KMS-11 (cell line): ENCODE results near the gene HOMER2.

Experiments
- H2AFZ ChIP-seq: fragments of 200-600 bp; sonication (generic); 2 replicates; pipeline ENCODE4 v1.6.1; 2016; ENCODE audit warnings: antibody characterized with exemption, mixed run types, low read depth
- H3K27ac ChIP-seq: fragments of 200-600 bp; sonication (generic); 2 replicates; pipeline ENCODE4 v1.6.1; 2016; ENCODE audit warnings: mild to moderate bottlenecking, mixed run types
- H3K27me3 ChIP-seq: fragments of 200-600 bp; sonication (generic); 2 replicates; pipeline ENCODE4 v1.6.1; 2017; ENCODE audit warnings: mild to moderate bottlenecking, low read depth, mixed run types, moderate library complexity; ENCODE audit not compliant: insufficient read depth
- H3K36me3 ChIP-seq: fragments of 200-600 bp; sonication (generic); 2 replicates; pipeline ENCODE4 v1.6.1; 2017; ENCODE audit warnings: mild to moderate bottlenecking, mixed run types; ENCODE audit not compliant: insufficient read depth
- H3K4me1 ChIP-seq: fragments of 200-600 bp; sonication (generic); 2 replicates; pipeline ENCODE4 v1.6.1; 2016; ENCODE audit warnings: mild to moderate bottlenecking, low read depth, mixed run types; ENCODE audit not compliant: poor library complexity, severe bottlenecking
- H3K4me2 ChIP-seq: fragments of 200-600 bp; sonication (generic); 2 replicates; pipeline ENCODE4 v1.7.0; 2016; ENCODE audit warnings: mild to moderate bottlenecking, mixed run types
- H3K4me3 ChIP-seq: fragments of 200-600 bp; sonication (generic); IDR thresholded peaks from 2 replicates; pipeline ENCODE4 v1.6.1; 2017; ENCODE audit warnings: low read depth, low read length, mixed read lengths; ENCODE audit not compliant: insufficient read depth
- H3K79me2 ChIP-seq: fragments of 200-600 bp; sonication (generic); 2 replicates; pipeline ENCODE4 v1.6.1; 2016; ENCODE audit warnings: low read depth, mixed run types; ENCODE audit not compliant: insufficient read depth
- H3K9ac ChIP-seq: fragments of 200-600 bp; sonication (generic); 2 replicates; pipeline ENCODE4 v1.6.1; 2016; ENCODE audit warnings: mild to moderate bottlenecking, mixed run types
- H4K20me1 ChIP-seq: fragments of 200-600 bp; sonication (generic); 2 replicates; pipeline ENCODE4 v1.6.1; 2016; ENCODE audit warnings: mild to moderate bottlenecking, mixed run types; ENCODE audit not compliant: insufficient read depth
- CTCF ChIP-seq: fragments of 200-600 bp; sonication (generic); conservative IDR thresholded peaks from 2 replicates; pipeline ENCODE4 v1.6.1; 2017; ENCODE audit warnings: low read depth, mild to moderate bottlenecking, antibody characterized with exemption, low read length, moderate library complexity, mixed read lengths

The HOMER2 gene

GRCh38 chr15:82995938-82996337 lies 43.4 kb upstream of the HOMER2 start:
- no peaks in the 10 kb centered on the region for H3K36me3 ChIP-seq
- H3K79me2 ChIP-seq: no peaks in the 10 kb centered on the region
- H2AFZ ChIP-seq: no peak overlapping the region
- TF ChIP-seq CTCF: no peak
- no peak overlapping the region for H3K4me3 ChIP-seq
- no peak overlapping the region for H3K4me2 ChIP-seq
- H3K27ac ChIP-seq: no peak overlapping the region
- H3K27me3 ChIP-seq: no peaks in the 10 kb centered on the region
- no peak overlapping the region for H3K9ac ChIP-seq
- H4K20me1 ChIP-seq: no peaks in the 10 kb centered on the region
- H3K4me1 ChIP-seq: peaks cover 16% of the 10 kb centered on the region

GRCh38 chr15:82995076-82995475 lies 42.6 kb upstream of the HOMER2 start:
- Histone ChIP-seq H4K20me1 (no peaks in the 10 kb centered on the region), H3K79me2 (no peaks in the 10 kb centered on the region), H3K9ac (no peak overlapping the region), H3K4me3 (no peak overlapping the region), H3K4me1 (peaks cover 14% of the 10 kb centered on the region), H3K27me3 (no peaks in the 10 kb centered on the region), H3K36me3 (no peaks in the 10 kb centered on the region), H2AFZ (no peak overlapping the region), H3K27ac (no peak overlapping the region), H3K4me2 (no peak overlapping the region)
- no peak for TF ChIP-seq CTCF

- TF ChIP-seq CTCF: no peak
- Histone ChIP-seq H2AFZ (no peak overlapping the region), H3K4me3 (no peak overlapping the region), H4K20me1 (no peaks in the 10 kb centered on the region), H3K79me2 (no peaks in the 10 kb centered on the region), H3K36me3 (peaks cover 3% of the 10 kb centered on the region; the same call in 1 of the 2 replicates), H3K4me1 (peaks cover 10% of the 10 kb centered on the region), H3K27me3 (no peaks in the 10 kb centered on the region), H3K27ac (no peak overlapping the region), H3K9ac (no peak overlapping the region), H3K4me2 (no peak overlapping the region)
Measured at GRCh38 chr15:82993144-82993543, 40.6 kb upstream of the HOMER2 start.

GRCh38 chr15:82992436-82992998 lies 40.0 kb upstream of the HOMER2 start:
- H3K27ac ChIP-seq: no peak overlapping the region
- H3K4me1 ChIP-seq: peaks cover 12% of the 10 kb centered on the region
- no peaks in the 10 kb centered on the region for H4K20me1 ChIP-seq
- H3K4me3 ChIP-seq: no peak overlapping the region
- no peak overlapping the region for H3K9ac ChIP-seq
- TF ChIP-seq CTCF: no peak
- H2AFZ ChIP-seq: no peak overlapping the region
- H3K27me3 ChIP-seq: no peaks in the 10 kb centered on the region
- H3K36me3 ChIP-seq: peaks cover 3% of the 10 kb centered on the region; the same call in 1 of the 2 replicates
- H3K79me2 ChIP-seq: 0 out of 2 replicates have a peak, but pooled peaks cover 3% of the 10 kb centered on the region
- no peak overlapping the region for H3K4me2 ChIP-seq
